Measurements from ENCODE around the gene NINL. TPM values are rescaled to one million over a fixed set of nuclear protein-coding genes. Genes with fewer than 3 reads are reported as not detected.

Gene NINL
- total RNA-seq, 4 donors from 2014 or later = 3.1 to 9.7 (median 5.7) TPM

DNA sequence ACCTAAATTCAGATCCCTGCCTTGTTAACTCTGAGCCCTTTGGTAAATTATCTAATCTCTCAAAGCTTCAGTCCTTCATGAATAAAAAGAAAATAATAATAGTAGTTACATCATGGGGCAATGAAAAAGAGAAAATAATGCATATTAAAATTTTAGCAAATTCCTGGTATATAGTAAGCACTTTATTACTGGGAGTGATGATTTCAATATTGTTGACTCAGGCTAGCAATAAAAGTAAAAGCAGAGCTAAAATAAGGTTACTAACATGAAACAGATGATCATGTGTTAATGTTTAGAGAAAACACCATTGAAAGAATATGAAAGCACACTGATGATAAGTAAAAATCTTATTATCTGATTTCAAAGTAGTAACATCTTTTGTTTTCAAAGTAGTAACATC lies 164.2 kb downstream of the NINL start:
- intact Hi-C loops (cut with DNase I; ENCODE audit: low total_unique reads) (no loop called here), in situ Hi-C loops (cut with MboI; ENCODE audit: low pct_ligation_motif_present in 1 of 4, low pct_unique_long_range_greater_than_20kb in 1 of 4, low sequenced_read_pairs in 3 of 4) (loop anchor here in 1 of 4 donors (25.0 kb wide), 1 partner anchor 434 kb away; the partner anchor contains the start of gene APMAP)
- no peak overlapping the region for H3K27ac ChIP-seq
- no peaks in the 10 kb centered on the region for H3K36me3 ChIP-seq
- no peak overlapping the region for H3K4me3 ChIP-seq
- no peaks in the 10 kb centered on the region for H3K9me3 ChIP-seq
- no peak for TF ChIP-seq POLR2A (IDR thresholded peaks at IDR 0.05)
- no peak for DNase-seq
- no peaks in the 10 kb centered on the region for H3K4me1 ChIP-seq
- no peaks in the 10 kb centered on the region for H3K27me3 ChIP-seq

DNA sequence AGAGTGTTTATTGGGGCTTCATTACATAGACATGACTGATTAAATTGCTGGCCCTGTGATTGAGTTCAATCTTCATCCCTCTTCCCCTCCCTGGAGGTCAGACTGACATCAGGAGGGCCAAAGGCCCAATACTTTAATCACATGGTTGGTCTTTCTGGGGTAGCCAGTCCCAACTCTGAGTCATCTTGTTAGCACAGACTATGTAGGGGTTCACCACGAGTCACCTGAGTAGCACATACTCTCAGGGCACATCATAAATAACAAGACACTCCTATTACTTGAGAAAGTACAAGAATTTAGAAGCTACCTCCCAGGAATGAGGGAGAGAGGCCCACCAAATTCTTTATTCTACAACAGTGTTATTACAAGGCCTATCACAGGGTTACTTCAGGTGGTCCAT lies 166.6 kb downstream of the NINL start:
- no peaks in the 10 kb centered on the region for H3K9me3 ChIP-seq
- intact Hi-C loops (cut with DNase I; ENCODE audit: low total_unique reads) = no loop called here
- H3K27me3 ChIP-seq = no peaks in the 10 kb centered on the region

DNA sequence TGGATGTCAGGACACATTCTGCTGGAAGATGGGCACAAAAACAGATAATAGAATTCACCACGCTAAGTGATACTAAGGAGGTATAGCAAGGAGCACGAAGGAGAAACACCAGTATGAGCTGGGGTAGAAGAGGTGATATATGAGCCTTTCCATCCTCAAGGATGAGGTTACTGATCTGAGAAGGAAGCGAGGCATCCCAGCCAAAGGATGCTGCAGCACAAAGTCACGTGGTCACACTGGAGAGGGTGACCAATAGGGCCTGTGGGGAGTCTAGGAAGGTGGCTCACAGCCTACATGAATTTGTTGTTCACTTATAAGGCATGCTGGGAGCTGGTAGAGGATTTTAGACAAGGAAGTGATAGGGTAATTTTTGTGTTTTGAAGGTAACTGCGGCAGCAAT lies 176.4 kb downstream of the NINL start:
- no peaks in the 10 kb centered on the region for H3K36me3 ChIP-seq
- in situ Hi-C loops (cut with MboI; ENCODE audit: low pct_ligation_motif_present in 1 of 4, low pct_unique_long_range_greater_than_20kb in 1 of 4, low sequenced_read_pairs in 3 of 4) = loop anchor here in 3 of 4 donors (10.0 to 25.0 kb wide), 3 partner anchors 104 to 422 kb away; partner anchors contain the start of genes APMAP (in 1 of the 3) and ENTPD6 (in 1 of the 3)
- H3K27me3 ChIP-seq = no peaks in the 10 kb centered on the region
- H3K4me1 ChIP-seq = peaks cover 0 to 15% (median 7%) of the 10 kb centered on the region in 4 donors
- no peak overlapping the region for H3K4me3 ChIP-seq
- no peak overlapping the region for H3K27ac ChIP-seq
- no peak for DNase-seq
- TF ChIP-seq, protein P1, sequence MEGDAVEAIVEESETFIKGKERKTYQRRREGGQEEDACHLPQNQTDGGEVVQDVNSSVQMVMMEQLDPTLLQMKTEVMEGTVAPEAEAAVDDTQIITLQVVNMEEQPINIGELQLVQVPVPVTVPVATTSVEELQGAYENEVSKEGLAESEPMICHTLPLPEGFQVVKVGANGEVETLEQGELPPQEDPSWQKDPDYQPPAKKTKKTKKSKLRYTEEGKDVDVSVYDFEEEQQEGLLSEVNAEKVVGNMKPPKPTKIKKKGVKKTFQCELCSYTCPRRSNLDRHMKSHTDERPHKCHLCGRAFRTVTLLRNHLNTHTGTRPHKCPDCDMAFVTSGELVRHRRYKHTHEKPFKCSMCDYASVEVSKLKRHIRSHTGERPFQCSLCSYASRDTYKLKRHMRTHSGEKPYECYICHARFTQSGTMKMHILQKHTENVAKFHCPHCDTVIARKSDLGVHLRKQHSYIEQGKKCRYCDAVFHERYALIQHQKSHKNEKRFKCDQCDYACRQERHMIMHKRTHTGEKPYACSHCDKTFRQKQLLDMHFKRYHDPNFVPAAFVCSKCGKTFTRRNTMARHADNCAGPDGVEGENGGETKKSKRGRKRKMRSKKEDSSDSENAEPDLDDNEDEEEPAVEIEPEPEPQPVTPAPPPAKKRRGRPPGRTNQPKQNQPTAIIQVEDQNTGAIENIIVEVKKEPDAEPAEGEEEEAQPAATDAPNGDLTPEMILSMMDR (IDR thresholded peaks at IDR 0.05) = no peak
- TF ChIP-seq EP300 (IDR thresholded peaks at IDR 0.05; ENCODE audit: low read depth) = no peak
- TF ChIP-seq POLR2A (IDR thresholded peaks at IDR 0.05) = no peak
- no peak for TF ChIP-seq POLR2AphosphoS5 (IDR thresholded peaks at IDR 0.05)
- intact Hi-C loops (cut with DNase I; ENCODE audit: low total_unique reads) = loop anchor here (10.0 kb wide), 1 partner anchor 414 kb away; the partner anchor contains the start of gene APMAP
- 89 to 91% methylated on average over 5 of the region's 5 CpGs for WGBS, 2 donors (ENCODE audit: low coverage in 1 of 2)
- H3K9me3 ChIP-seq = no peaks in the 10 kb centered on the region

More for the DNA sequence above, 166.6 kb downstream of the NINL start:
- Histone ChIP-seq H3K36me3 (no peaks in the 10 kb centered on the region), H3K27ac (no peak overlapping the region), H3K4me1 (no peaks in the 10 kb centered on the region), H3K4me3 (no peak overlapping the region)
- in situ Hi-C loops (cut with MboI; ENCODE audit: low pct_ligation_motif_present in 1 of 4, low pct_unique_long_range_greater_than_20kb in 1 of 4, low sequenced_read_pairs in 3 of 4) = loop anchor here in 1 of 4 donors (25.0 kb wide), 1 partner anchor 431 kb away; the partner anchor contains the start of gene APMAP
- DNase-seq = no peak
- TF ChIP-seq POLR2A (IDR thresholded peaks at IDR 0.05) (no peak), POLR2AphosphoS5 (IDR thresholded peaks at IDR 0.05) (no peak), EP300 (IDR thresholded peaks at IDR 0.05; ENCODE audit: low read depth) (no peak)
- TF ChIP-seq, protein P1 (IDR thresholded peaks at IDR 0.05) = no peak
- 86% methylated on average over 1 of the region's 1 CpG; no CpG with 5 or more reads in 1 of the 2 donors for WGBS, 2 donors (ENCODE audit: low coverage in 1 of 2)

DNA sequence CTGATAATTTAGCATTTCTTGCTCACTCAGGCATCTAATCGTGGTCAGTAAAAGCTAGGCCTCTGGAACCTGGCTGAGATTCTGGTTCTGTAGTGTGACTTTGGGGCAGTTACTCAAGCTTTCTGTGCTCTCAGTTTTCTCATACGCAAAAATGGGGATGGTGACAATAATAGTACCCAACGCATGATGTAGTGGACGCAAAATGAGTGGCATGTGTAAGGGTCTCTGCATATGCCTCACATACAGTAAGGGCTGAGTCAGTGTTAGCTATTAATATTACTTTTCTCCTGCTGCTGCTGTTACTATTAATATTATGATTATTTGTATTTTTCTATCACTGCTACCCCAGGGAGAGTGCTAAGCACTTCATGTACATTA lies 177.2 kb downstream of the NINL start:
- Histone ChIP-seq H3K4me1 (peaks cover 0 to 15% (median 7%) of the 10 kb centered on the region in 4 donors), H3K27ac (peak overlapping the region; percentile 70 to 80 (median 73)), H3K9me3 (peaks cover 0 to 1% of the 10 kb centered on the region in 2 donors), H3K27me3 (no peaks in the 10 kb centered on the region), H3K4me3 (peak overlapping the region in 3 of 4 donors; percentile 55 to 69 (median 57)), H3K36me3 (no peaks in the 10 kb centered on the region)
- intact Hi-C loops (cut with DNase I; ENCODE audit: low total_unique reads) (loop anchor here (10.0 kb wide), 1 partner anchor 413 kb away; the partner anchor contains the start of gene APMAP), in situ Hi-C loops (cut with MboI; ENCODE audit: low pct_ligation_motif_present in 1 of 4, low pct_unique_long_range_greater_than_20kb in 1 of 4, low sequenced_read_pairs in 3 of 4) (loop anchor here in 3 of 4 donors (10.0 to 25.0 kb wide), 3 partner anchors 103 to 421 kb away; partner anchors contain the start of genes APMAP (in 1 of the 3) and ENTPD6 (in 1 of the 3))
- WGBS, 2 donors (ENCODE audit: low coverage in 1 of 2) = 1% methylated on average over 4 of the region's 4 CpGs; no CpG with 5 or more reads in 1 of the 2 donors
- no peak for DNase-seq
- TF ChIP-seq EP300 (IDR thresholded peaks at IDR 0.05; ENCODE audit: low read depth) = no peak

DNA sequence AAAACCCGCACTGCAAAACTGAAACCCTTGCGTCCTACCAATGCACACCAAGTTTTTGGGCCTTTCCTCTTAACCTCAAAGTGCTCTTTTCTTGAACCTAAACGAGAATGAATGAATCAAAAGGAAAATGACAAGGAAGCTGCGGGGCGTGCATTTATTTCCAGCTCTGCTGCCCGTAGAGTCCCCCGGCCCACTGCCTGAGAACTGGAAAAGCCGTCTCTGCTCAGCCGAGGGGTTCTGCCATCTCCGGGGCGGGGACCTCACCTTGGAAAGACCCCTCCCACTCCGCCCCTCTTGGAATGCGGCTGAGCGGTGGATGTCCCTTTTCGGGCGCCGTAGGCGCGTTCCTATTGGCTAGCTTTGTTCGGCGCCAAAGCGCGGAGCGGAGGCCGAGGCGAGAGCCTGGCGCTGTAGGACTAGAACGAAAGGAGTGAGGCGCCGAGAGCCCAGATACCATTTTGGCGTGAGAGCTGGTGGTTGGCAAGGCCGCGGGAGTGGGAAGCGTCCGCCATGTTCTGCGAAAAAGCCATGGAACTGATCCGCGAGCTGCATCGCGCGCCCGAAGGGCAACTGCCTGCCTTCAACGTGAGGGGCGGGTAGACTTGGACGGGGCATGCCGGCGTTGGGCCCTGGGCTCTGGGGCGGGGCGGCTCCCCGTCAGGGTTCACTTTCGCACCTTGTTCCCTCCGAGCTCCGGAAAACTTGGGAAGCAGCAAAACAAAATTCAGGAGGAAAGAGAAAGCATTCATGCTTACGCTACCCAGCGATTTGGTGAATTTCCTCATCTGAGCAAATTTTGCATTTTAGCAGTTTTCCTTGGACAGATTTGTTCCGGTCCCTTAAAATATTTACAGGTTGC lies 177.8 kb downstream of the NINL start, which contains the start of gene GINS1:
Gene GINS1, plus strand, starts transcription at position 363 of the 859 bp plus-strand sequence. Its CDS starts 148 bp downstream, at position 511.
- in situ Hi-C loops (cut with MboI; ENCODE audit: low pct_ligation_motif_present in 1 of 4, low pct_unique_long_range_greater_than_20kb in 1 of 4, low sequenced_read_pairs in 3 of 4) = loop anchor here in 3 of 4 donors (10.0 to 25.0 kb wide), 3 partner anchors 103 to 420 kb away; partner anchors contain the start of genes APMAP (in 1 of the 3) and ENTPD6 (in 1 of the 3)

More for the DNA sequence above, 177.8 kb downstream of the NINL start, which contains the start of gene GINS1:
- intact Hi-C loops (cut with DNase I; ENCODE audit: low total_unique reads) = loop anchor here (10.0 kb wide), 1 partner anchor 413 kb away; the partner anchor contains the start of gene APMAP
- Histone ChIP-seq H3K27me3 (no peaks in the 10 kb centered on the region), H3K36me3 (no peaks in the 10 kb centered on the region), H3K4me1 (peaks cover 0 to 15% (median 7%) of the 10 kb centered on the region in 4 donors), H3K9me3 (peaks cover 6 to 7% of the 10 kb centered on the region in 2 donors), H3K4me3 (peak within 1 kb of the TSS; percentile 51 to 69 (median 56)), H3K27ac (peak within 1 kb of the TSS; percentile 70 to 80 (median 73))
- DNase-seq = peak; percentile 85
- WGBS, 2 donors (ENCODE audit: low coverage in 1 of 2) = 1 to 6% methylated on average over 7 to 49 of the region's 56 CpGs
- TF ChIP-seq EP300 (IDR thresholded peaks at IDR 0.05; ENCODE audit: low read depth) = no peak
- TF ChIP-seq POLR2AphosphoS5 (IDR thresholded peaks at IDR 0.05) = peak; percentile 41 to 62 (median 48)
- peak; percentile 42 for TF ChIP-seq POLR2A (IDR thresholded peaks at IDR 0.05)

Small RNA genes lying within 50 kb of the gene (small RNA-seq; reads per million reads assigned to genes)
- gene RNU6ATAC17P = 0 reads per million in 4 donors

Other genes with a start within 250 kb of the NINL start
- gene ABHD12, start 194.7 kb downstream of the NINL start, total RNA-seq = 100 to 1,000 TPM in 1 of 4 donors, 10 to 100 TPM in 3; 67.3 to 103 (median 73.4) TPM
- gene GINS1, start 177.9 kb downstream of the NINL start, total RNA-seq = 1 to 10 TPM in 2 of 4 donors, not detected in 2; 1.3 to 1.4 TPM
- 1 to 10 TPM; 1.4 to 7.1 (median 3.4) TPM for gene NANP, start 38.5 kb upstream of the NINL start, total RNA-seq
- gene ZNF337, start 111.3 kb upstream of the NINL start, total RNA-seq = 10 to 100 TPM in 2 of 4 donors, 1 to 10 TPM in 2; 5.2 to 17.1 (median 11.0) TPM